ENCODE data around the gene SELPLG. TPM values are rescaled to one million over a fixed set of nuclear protein-coding genes. Genes with fewer than 3 reads are reported as not detected.

Gene SELPLG
- 1 to 10 TPM in 1 of 2 donors, under 1 TPM in 1; 0.86 to 2.0 TPM for polyA plus RNA-seq

GRCh38 chr12:108633534-108634248 is at the start of gene SELPLG:
SELPLG (minus strand) TSS chr12:108633894; CDS start chr12:108624307, 9,587 bp downstream.
- peaks cover 7 to 9% of the 10 kb centered on the region in 2 donors for H3K4me1 ChIP-seq (ENCODE audit: control insufficient read depth in 2 of 2, insufficient read depth in 2 of 2, low read length in 1 of 2)
- H3K4me3 ChIP-seq (ENCODE audit: low read depth in 1 of 2, low read length in 2 of 2) = peak within 1 kb of the TSS; percentile 16 to 31
- H3K27me3 ChIP-seq (ENCODE audit: control insufficient read depth in 1 of 2, insufficient read depth in 2 of 2, low read length in 2 of 2) = no peaks in the 10 kb centered on the region
- 57 to 68% methylated on average over 12 to 14 of the region's 14 CpGs for WGBS, 2 donors
- no peaks in the 10 kb centered on the region for H3K9me3 ChIP-seq (ENCODE audit: control insufficient read depth in 2 of 2, insufficient read depth in 1 of 2, low read depth in 1 of 2, low read length in 1 of 2)
- no peaks in the 10 kb centered on the region for H3K36me3 ChIP-seq (ENCODE audit: control insufficient read depth in 2 of 2, insufficient read depth in 2 of 2, low read length in 1 of 2)
- peak within 1 kb of the TSS; percentile 22 to 29 for H3K27ac ChIP-seq (ENCODE audit: low read depth in 2 of 2, low read length in 1 of 2)

GRCh38 chr12:108681317-108681716 is 47.6 kb upstream of the SELPLG start:
- Histone ChIP-seq H3K27ac (ENCODE audit: low read depth in 2 of 2, low read length in 1 of 2) (no peak overlapping the region), H3K9me3 (ENCODE audit: control insufficient read depth in 2 of 2, insufficient read depth in 1 of 2, low read depth in 1 of 2, low read length in 1 of 2) (no peaks in the 10 kb centered on the region), H3K4me3 (ENCODE audit: low read depth in 1 of 2, low read length in 2 of 2) (no peak overlapping the region), H3K36me3 (ENCODE audit: control insufficient read depth in 2 of 2, insufficient read depth in 2 of 2, low read length in 1 of 2) (peaks cover 0 to 2% of the 10 kb centered on the region in 2 donors), H3K27me3 (ENCODE audit: control insufficient read depth in 1 of 2, insufficient read depth in 2 of 2, low read length in 2 of 2) (no peaks in the 10 kb centered on the region), H3K4me1 (ENCODE audit: control insufficient read depth in 2 of 2, insufficient read depth in 2 of 2, low read length in 1 of 2) (no peaks in the 10 kb centered on the region)
- 86 to 93% methylated on average over 1 of the region's 1 CpG for WGBS, 2 donors

- Histone ChIP-seq H3K27me3 (ENCODE audit: control insufficient read depth in 1 of 2, insufficient read depth in 2 of 2, low read length in 2 of 2) (no peaks in the 10 kb centered on the region), H3K36me3 (ENCODE audit: control insufficient read depth in 2 of 2, insufficient read depth in 2 of 2, low read length in 1 of 2) (peaks cover 0 to 2% of the 10 kb centered on the region in 2 donors), H3K9me3 (ENCODE audit: control insufficient read depth in 2 of 2, insufficient read depth in 1 of 2, low read depth in 1 of 2, low read length in 1 of 2) (no peaks in the 10 kb centered on the region), H3K4me3 (ENCODE audit: low read depth in 1 of 2, low read length in 2 of 2) (no peak overlapping the region), H3K4me1 (ENCODE audit: control insufficient read depth in 2 of 2, insufficient read depth in 2 of 2, low read length in 1 of 2) (no peaks in the 10 kb centered on the region), H3K27ac (ENCODE audit: low read depth in 2 of 2, low read length in 1 of 2) (no peak overlapping the region)
- WGBS, 2 donors = 81 to 88% methylated on average over 1 of the region's 1 CpG
Observed at GRCh38 chr12:108679106-108679681, 45.5 kb upstream of the SELPLG start.

GRCh38 chr12:108678104-108678730 is 44.5 kb upstream of the SELPLG start:
- peaks cover 0 to 2% of the 10 kb centered on the region in 2 donors for H3K36me3 ChIP-seq (ENCODE audit: control insufficient read depth in 2 of 2, insufficient read depth in 2 of 2, low read length in 1 of 2)
- H3K27ac ChIP-seq (ENCODE audit: low read depth in 2 of 2, low read length in 1 of 2) = peak overlapping the region in 1 of 2 donors; percentile 55
- H3K27me3 ChIP-seq (ENCODE audit: control insufficient read depth in 1 of 2, insufficient read depth in 2 of 2, low read length in 2 of 2) = no peaks in the 10 kb centered on the region
- H3K9me3 ChIP-seq (ENCODE audit: control insufficient read depth in 2 of 2, insufficient read depth in 1 of 2, low read depth in 1 of 2, low read length in 1 of 2) = no peaks in the 10 kb centered on the region
- H3K4me3 ChIP-seq (ENCODE audit: low read depth in 1 of 2, low read length in 2 of 2) = no peak overlapping the region
- 83 to 84% methylated on average over 9 of the region's 9 CpGs for WGBS, 2 donors
- H3K4me1 ChIP-seq (ENCODE audit: control insufficient read depth in 2 of 2, insufficient read depth in 2 of 2, low read length in 1 of 2) = no peaks in the 10 kb centered on the region

GRCh38 chr12:108677381-108677780 is 43.7 kb upstream of the SELPLG start:
- 76 to 77% methylated on average over 3 of the region's 3 CpGs for WGBS, 2 donors
- Histone ChIP-seq H3K4me3 (ENCODE audit: low read depth in 1 of 2, low read length in 2 of 2) (no peak overlapping the region), H3K4me1 (ENCODE audit: control insufficient read depth in 2 of 2, insufficient read depth in 2 of 2, low read length in 1 of 2) (no peaks in the 10 kb centered on the region), H3K9me3 (ENCODE audit: control insufficient read depth in 2 of 2, insufficient read depth in 1 of 2, low read depth in 1 of 2, low read length in 1 of 2) (no peaks in the 10 kb centered on the region), H3K27me3 (ENCODE audit: control insufficient read depth in 1 of 2, insufficient read depth in 2 of 2, low read length in 2 of 2) (no peaks in the 10 kb centered on the region), H3K36me3 (ENCODE audit: control insufficient read depth in 2 of 2, insufficient read depth in 2 of 2, low read length in 1 of 2) (peaks cover 0 to 2% of the 10 kb centered on the region in 2 donors), H3K27ac (ENCODE audit: low read depth in 2 of 2, low read length in 1 of 2) (no peak overlapping the region)

- Histone ChIP-seq H3K27ac (ENCODE audit: low read depth in 2 of 2, low read length in 1 of 2) (no peak overlapping the region), H3K27me3 (ENCODE audit: control insufficient read depth in 1 of 2, insufficient read depth in 2 of 2, low read length in 2 of 2) (no peaks in the 10 kb centered on the region), H3K4me1 (ENCODE audit: control insufficient read depth in 2 of 2, insufficient read depth in 2 of 2, low read length in 1 of 2) (no peaks in the 10 kb centered on the region), H3K9me3 (ENCODE audit: control insufficient read depth in 2 of 2, insufficient read depth in 1 of 2, low read depth in 1 of 2, low read length in 1 of 2) (no peaks in the 10 kb centered on the region), H3K4me3 (ENCODE audit: low read depth in 1 of 2, low read length in 2 of 2) (no peak overlapping the region), H3K36me3 (ENCODE audit: control insufficient read depth in 2 of 2, insufficient read depth in 2 of 2, low read length in 1 of 2) (peaks cover 0 to 2% of the 10 kb centered on the region in 2 donors)
- 79 to 80% methylated on average over 5 of the region's 5 CpGs for WGBS, 2 donors
Observed at GRCh38 chr12:108676707-108677106, 43.0 kb upstream of the SELPLG start.

- no peaks in the 10 kb centered on the region for H3K27me3 ChIP-seq (ENCODE audit: control insufficient read depth in 1 of 2, insufficient read depth in 2 of 2, low read length in 2 of 2)
- no peaks in the 10 kb centered on the region for H3K4me1 ChIP-seq (ENCODE audit: control insufficient read depth in 2 of 2, insufficient read depth in 2 of 2, low read length in 1 of 2)
- no peaks in the 10 kb centered on the region for H3K9me3 ChIP-seq (ENCODE audit: control insufficient read depth in 2 of 2, insufficient read depth in 1 of 2, low read depth in 1 of 2, low read length in 1 of 2)
- H3K27ac ChIP-seq (ENCODE audit: low read depth in 2 of 2, low read length in 1 of 2) = no peak overlapping the region
- peaks cover 0 to 2% of the 10 kb centered on the region in 2 donors for H3K36me3 ChIP-seq (ENCODE audit: control insufficient read depth in 2 of 2, insufficient read depth in 2 of 2, low read length in 1 of 2)
- no peak overlapping the region for H3K4me3 ChIP-seq (ENCODE audit: low read depth in 1 of 2, low read length in 2 of 2)
- 89 to 94% methylated on average over 4 of the region's 4 CpGs for WGBS, 2 donors
Observed at GRCh38 chr12:108675792-108676191, 42.1 kb upstream of the SELPLG start.

- Histone ChIP-seq H3K9me3 (ENCODE audit: control insufficient read depth in 2 of 2, insufficient read depth in 1 of 2, low read depth in 1 of 2, low read length in 1 of 2) (no peaks in the 10 kb centered on the region), H3K4me1 (ENCODE audit: control insufficient read depth in 2 of 2, insufficient read depth in 2 of 2, low read length in 1 of 2) (no peaks in the 10 kb centered on the region), H3K4me3 (ENCODE audit: low read depth in 1 of 2, low read length in 2 of 2) (no peak overlapping the region), H3K36me3 (ENCODE audit: control insufficient read depth in 2 of 2, insufficient read depth in 2 of 2, low read length in 1 of 2) (no peaks in the 10 kb centered on the region), H3K27ac (ENCODE audit: low read depth in 2 of 2, low read length in 1 of 2) (no peak overlapping the region), H3K27me3 (ENCODE audit: control insufficient read depth in 1 of 2, insufficient read depth in 2 of 2, low read length in 2 of 2) (no peaks in the 10 kb centered on the region)
- 81 to 84% methylated on average over 3 of the region's 3 CpGs for WGBS, 2 donors
Observed at GRCh38 chr12:108672054-108672453, 38.4 kb upstream of the SELPLG start.

- Histone ChIP-seq H3K9me3 (ENCODE audit: control insufficient read depth in 2 of 2, insufficient read depth in 1 of 2, low read depth in 1 of 2, low read length in 1 of 2) (no peaks in the 10 kb centered on the region), H3K27me3 (ENCODE audit: control insufficient read depth in 1 of 2, insufficient read depth in 2 of 2, low read length in 2 of 2) (no peaks in the 10 kb centered on the region), H3K4me1 (ENCODE audit: control insufficient read depth in 2 of 2, insufficient read depth in 2 of 2, low read length in 1 of 2) (no peaks in the 10 kb centered on the region), H3K27ac (ENCODE audit: low read depth in 2 of 2, low read length in 1 of 2) (no peak overlapping the region), H3K36me3 (ENCODE audit: control insufficient read depth in 2 of 2, insufficient read depth in 2 of 2, low read length in 1 of 2) (no peaks in the 10 kb centered on the region), H3K4me3 (ENCODE audit: low read depth in 1 of 2, low read length in 2 of 2) (no peak overlapping the region)
- WGBS, 2 donors = 83 to 86% methylated on average over 3 of the region's 3 CpGs
Observed at GRCh38 chr12:108671110-108671509, 37.4 kb upstream of the SELPLG start.
